RPMI7951 (cell line): ENCODE measurements around the gene CPE. TPM values are rescaled to one million over a fixed set of nuclear protein-coding genes. Genes with fewer than 3 reads are reported as not detected.

ENCODE experiments used
- DNase-seq: peaks from one replicate; pipeline ENCODE4 v3.0.0-alpha.2; 2012; ENCODE audit warnings: low read depth
- total RNA-seq: library from RNA; depleted of rRNA; stranded (reverse); fragments of >200 nt; shearing (Covaris generic); gene quantifications from 2 replicates; pipeline ENCODE4 v1.2.3, GENCODE V29; 2014

The CPE gene
- total RNA-seq, 1 experiment from 2014 or later = under 0.01 TPM

DNA sequence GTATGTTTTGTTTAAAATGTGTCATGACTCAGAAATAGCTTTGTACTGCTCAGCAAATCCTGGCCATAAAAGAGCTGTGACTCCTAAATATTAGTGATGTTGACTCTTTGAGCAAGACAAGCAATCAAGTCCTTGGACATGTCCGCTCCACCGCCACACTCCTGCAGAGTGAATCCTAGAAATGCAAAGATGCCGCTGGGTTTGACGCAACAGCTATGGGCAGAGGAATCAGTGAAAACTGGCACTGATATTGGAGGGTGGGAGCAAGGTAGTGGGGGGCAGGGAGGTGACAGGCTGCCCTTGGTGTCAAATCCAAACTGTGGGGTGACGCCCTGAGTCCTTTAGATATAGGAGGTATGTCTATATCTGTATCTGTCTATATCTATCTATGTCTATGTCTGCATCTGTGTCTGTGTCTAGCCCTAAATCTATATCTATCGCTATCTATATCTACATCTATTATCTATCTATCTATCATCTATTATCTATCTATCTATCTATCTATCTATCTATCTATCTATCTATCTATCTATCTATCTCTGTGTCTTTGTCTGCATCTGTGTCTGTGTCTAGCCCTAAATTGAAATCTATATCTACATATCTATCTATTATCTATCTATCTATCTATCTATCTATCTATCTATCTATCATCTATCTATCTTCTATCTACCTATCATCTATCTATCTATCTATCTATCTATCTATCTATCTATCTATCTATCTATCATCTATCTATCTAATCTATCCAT lies 129.7 kb downstream of the CPE start:
- DNase-seq = no peak

DNA sequence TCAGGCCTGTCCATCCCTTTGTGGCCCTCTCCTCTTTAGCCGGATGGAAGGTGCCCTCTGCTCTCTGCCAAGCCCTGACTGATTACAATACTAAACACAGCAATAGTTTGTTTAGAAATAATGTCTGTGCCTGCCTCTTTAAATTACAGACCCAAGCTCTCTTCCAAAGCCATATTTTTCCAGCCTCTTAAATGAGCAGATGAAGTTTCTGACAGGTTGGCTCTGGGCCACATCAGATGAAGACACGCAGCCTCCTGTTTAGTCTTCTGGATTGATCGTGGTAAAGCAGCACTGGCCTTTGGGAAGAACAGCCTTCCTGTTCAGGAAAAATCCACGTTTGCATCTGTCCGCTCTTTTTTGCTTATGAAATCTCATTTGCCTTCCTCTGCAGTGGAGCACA lies 133.6 kb downstream of the CPE start:
- no peak for DNase-seq

DNA sequence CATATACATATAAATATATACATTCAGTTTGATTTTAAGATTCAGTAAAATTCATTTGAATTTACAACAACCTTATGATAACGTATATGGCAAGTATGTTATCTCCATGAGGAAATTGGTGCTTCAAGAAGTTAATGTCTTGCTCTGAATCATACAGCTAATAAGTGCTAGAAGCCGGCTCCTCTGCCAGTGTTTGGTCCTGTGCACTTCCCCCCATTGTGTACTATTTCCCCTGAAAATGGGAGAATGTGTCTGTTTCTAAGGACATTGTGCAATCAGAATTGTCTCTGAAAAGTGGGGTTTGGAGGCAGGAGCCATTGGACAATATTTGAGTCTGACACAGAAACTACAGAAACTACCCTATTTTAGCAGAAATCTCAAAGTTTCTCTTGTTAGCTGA lies 135.9 kb downstream of the CPE start:
- no peak for DNase-seq

DNA sequence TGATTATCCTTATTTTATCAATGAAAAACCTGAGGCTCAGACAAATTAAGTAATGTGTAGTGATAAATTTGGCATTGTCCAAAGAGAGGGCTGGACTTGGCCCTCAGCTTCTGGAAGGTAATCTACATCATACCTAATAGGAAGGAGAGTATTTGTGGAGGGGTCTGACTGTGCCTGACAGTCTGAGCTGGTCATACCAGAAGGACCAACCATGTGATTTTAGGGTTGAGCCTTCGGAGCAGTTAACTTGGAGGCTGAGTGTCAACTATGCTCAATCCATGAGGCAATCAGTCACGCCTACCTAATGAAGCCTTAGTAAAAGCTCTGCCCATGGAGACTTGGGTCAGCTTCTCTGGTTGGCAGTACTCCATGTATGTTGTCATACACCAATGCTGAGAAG lies 136.4 kb downstream of the CPE start:
- DNase-seq = no peak

DNA sequence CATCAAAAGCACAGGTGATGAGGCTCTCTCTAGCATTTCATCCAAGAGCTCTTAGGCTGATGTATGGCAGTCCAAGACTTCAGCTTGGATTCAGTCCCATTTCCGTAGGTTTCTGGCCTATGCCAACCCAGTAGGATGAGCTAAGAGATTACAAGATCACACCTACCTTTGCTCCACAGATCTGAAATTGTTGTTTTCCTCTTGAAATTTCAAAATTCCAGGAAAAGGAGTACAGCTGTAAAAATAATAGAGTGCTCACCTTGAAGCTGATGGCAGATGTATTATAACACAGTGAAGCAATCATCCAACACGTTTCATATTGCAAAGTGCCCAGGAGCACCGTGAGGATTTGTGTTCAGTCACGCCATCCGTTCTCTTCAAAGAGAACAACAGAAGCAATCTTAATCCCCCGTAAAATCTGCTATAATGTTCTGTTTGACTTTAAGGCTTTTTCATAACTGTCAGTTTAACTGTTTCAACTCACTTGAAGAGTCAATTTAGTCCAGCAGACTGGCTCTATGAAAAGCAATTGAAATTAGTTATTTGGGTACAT lies 137.5 kb downstream of the CPE start:
- DNase-seq = no peak

DNA sequence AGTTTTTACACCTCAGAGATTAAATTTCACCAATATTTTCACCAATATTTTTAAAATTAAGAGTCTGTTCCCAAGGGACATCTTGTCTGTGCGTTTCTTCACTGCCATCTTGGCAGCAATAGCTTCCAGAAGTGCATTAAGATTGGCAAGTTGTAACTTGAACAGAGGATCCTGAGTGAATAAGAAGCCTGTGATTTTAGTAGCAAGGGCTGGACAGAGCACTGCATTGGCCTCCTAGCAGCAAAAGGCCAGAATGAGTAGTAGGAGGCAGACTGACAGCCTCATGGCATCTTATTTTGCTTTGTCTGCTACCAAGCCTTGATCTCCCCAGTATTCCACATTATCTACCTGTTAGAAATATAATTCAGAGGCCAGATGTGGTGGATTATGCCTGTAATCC lies 138.4 kb downstream of the CPE start:
- no peak for DNase-seq

DNA sequence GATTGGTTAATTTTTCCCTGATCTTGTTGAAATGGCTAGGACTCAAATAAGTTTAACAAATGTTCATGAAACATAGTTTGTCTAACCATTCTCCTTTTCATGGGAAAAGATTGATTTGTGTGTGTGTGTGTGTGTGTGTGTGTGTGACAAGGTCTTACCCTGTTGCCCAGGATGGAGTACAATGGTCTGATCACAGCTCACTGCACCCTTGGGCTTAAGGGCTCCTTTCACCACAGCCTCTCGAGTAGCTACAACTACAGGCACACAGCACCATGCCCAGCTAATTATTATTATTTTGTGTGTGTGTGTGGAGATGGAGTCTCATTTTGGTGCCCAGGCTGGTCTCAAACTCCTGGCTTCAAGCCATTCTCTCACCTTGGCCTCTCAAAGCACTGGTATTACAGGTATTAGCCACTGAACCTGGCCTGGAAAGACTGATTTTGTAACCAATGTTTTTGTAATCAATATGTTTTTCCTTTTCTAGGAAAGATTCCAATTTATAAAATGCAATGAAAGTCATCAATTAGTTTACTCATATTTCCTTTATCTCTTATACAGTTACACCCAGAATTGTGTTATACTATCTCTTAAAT lies 139.3 kb downstream of the CPE start:
- DNase-seq = no peak

DNA sequence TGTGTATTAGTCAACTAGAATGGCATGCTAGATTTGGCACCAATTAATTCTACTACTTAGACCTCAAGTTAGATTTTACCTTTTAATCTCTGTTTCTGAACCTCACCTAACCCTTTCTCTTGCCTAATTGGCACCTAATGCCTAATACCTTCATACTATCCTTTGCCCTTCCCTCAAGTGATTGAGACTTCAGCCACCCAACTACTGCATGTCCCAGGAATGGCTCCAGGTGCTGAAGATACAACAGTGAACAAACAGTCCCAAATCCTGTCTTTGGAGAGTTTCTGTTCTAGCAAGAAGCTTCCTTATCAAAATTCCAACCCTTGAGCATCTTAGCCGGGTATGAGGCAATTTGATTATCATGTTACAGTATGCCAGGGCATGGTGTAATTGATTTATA lies 139.9 kb downstream of the CPE start:
- no peak for DNase-seq

DNA sequence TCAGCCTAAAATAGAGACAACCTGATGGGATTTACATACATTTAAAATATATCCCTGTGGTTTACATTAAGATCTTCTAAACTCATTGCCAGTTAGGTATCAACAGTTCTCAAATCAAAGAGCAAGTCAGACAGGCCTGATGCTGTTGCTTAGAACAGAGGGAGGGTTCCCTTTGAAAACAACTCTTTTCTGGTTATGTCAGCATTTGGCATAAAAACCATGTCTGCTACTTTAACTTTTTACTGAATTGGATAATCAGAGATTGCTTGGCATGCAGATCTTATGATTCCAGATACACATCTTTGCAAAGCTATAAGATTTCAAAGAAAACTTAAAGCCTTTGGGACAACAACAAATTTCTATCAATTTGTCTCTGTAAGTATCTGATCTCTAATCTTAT lies 140.8 kb downstream of the CPE start:
- DNase-seq = no peak

DNA sequence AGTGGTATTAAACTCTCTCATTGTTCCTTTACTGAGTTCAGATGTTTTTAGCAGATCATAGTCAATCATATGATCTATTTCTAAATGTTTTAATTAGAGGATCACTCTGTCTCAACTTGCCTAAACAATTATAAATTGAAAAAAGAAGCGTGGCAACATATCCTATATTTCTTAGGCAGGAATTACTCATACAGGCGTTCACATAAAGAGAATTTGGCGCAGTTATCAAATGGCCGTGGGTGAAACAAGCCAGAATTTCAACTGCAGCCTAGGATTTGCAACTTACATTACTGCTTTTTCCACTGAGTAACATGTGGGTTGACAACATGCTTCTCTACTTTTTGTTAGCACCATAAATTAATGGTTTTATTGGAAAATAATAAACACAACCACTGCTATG lies 141.3 kb downstream of the CPE start:
- no peak for DNase-seq

DNA sequence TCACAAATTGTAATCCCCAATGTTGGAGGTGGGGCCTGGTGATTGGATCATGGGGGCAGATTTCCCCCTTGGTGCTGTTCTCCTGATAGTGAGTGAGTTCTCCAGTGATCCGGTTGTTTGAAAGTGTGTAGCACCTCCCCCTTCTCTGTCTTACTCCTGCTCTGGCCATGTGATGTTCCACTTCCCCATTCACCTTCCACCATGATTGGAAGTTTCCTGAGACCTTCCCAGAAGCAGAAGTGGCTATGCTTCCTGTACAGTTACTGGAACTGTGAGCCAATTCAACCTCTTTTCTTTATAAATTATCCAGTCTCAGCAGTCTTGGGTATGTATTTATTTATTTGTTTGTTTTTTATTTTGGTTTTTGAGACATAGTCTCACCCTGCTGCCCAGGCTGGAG lies 143.2 kb downstream of the CPE start:
- no peak for DNase-seq

DNA sequence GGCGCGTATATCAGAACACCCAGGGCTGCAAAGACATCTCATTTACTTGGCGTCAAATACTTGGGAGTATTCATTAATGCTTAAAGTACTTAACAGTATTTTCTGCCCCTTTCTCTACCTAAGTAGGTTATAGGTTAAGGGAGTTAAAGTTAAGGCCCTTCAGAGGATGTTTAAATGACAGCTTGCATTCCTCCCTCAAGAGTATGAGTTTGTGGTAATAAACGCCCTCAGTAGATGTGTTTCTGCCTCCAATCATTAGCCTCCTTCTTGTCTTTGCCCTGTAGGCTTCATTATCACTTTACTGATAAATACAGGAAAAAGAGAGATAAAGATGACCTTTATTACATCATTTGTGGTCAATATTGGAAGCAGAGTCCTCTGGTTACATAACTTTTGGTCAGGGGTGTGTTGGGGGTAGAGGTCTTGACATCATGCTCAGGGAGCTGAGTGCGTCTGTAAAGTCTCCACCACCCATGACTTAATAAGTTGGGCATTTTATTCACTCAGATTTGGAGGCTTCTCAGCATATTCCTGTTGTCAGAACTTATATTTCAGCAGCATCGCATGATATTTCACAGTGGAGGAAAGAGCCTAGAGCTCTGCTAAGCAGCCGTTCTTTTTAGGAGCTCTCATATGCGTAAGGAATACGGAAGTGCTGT lies 145.9 kb downstream of the CPE start:
- DNase-seq = no peak

DNA sequence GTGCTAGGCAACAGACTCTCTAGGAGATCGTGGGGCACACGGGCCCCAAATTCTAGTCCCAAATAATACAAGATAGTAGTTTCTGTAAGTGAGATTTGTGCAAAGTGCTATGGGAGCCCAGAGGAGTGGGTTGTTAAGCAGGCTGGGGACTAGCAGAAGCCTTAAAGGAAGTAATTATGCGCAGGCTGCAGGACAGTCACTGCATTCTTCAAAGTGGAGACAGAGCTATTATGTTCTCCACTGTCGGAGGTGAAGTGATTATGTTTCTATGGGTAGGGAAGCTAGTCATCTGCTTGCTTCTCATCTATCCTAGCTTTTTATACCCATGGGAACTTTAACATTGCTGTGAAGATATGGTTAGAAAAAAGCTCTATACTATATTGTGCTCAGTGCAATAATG lies 154.2 kb downstream of the CPE start:
- DNase-seq = no peak

DNA sequence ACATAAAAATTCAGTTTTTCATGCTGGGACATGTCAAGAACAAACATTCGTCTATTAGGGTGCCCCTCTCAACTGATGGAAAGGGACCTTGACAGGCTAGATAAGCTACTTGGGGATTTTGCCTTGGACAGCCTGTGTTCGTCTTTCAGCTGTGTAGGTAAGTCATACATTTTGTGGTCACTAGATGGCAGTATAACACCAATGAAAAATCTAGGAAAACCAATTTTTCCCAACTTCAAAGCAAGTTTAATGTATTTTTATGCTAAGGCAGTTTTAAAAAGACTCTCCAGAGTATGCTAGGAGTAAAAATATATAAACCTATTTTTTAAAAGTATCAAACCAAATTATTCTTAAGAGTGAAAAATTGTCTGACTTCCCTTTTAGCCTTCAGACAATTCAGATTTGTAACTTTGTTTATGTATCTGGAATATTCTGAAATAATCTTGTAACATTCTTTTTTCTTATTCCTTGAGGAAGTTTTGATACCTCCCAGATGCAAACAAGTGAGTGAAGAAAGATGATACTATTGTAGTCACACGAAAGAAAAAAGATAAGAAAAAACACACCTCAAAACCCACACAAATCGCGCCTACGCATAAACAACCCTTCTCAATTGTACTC lies 158.3 kb downstream of the CPE start:
- peak; percentile 37 for DNase-seq

DNA sequence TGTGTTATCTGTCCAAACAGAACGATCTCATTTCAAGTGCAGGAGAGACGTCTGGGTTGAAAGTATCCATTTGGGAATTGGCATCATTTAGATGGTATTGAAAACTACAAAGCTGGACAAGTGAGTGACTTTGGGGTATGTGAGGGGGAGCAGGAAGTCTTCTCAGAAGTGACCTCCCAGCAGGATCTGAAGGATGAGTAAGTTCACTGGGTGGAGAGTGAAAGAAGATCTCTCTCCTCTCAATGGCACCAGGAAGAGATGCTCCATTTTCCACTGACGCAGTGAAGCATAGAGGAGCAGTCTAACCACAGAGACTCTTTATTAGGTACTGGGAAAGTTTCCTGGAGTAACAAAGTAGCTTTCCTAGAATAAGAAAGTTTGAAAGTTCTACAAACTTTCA lies 161.0 kb downstream of the CPE start:
- DNase-seq = no peak

DNA sequence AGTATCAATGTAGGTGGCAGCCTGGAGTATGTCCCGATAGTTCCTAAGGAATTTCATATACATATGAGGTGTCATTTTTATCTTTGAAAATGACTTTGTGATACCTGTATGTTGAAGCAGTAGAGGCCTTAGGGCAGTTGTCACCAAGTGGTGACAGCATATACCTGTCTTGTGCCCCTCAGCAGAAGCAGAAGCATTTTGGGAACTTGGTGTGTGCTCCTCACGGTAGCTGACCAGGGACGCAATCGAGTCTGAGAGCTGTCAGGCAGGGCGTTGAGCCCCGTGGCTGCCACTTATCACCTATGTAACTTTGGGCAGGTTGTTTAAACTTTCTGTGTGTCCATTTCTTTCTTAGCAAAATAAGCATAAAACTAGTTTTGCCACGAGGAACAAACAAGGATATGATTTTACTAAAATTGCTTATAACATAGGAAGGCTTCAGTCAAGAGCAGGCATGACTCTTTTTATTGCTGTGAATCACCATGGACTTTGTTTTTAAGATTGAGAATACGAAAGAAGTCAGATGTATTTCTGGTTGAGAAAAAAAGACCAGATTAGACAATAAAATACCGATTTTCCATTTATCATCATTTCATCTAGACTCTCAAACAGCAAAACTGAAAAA lies 161.5 kb downstream of the CPE start:
- DNase-seq = no peak

DNA sequence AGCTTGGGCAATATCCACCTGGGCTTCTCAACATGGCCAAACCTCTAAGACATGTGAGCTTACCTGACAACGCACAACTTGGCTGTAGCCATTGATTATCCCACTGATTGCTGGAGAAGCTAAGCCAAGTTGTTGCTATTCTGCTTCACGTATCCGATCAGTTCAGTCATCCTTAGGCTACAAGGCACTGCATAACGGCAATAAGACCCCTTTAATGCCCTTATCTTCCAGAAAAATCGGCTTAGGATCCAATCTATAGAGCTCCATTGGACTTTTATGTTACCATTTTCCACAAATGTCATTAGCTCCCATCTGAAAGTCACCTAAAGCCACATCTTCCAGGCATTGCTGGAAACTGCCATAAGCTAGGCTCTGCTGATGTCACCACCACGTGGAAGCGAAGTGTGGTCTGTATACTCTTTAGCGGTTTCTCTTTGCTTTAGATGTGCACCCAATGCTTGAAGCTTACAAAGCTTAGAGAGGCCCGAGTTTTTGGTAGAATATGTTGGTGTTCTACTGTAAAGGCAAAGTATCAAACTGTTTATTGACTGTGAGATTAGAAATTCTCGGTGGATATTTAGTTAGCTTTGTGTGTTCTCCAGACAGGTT lies 163.1 kb downstream of the CPE start:
- no peak for DNase-seq

DNA sequence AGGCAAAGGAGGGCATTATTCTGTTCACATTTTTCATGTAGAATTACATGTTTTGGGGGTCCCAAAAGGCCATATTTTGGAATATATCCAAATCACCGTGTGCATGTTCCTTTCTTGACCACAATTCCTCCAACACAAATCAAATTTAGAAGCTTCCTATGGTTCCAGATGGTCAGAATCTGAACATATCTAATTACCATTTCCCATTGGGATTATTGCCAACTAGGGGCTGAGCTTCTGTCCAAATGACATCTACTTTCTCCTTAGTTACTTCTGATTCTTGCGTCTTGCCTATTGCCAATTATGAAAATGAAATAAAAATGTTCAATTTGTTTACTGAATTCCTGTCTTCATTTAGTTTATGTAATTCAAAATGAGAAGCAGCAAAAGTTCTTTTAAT lies 163.7 kb downstream of the CPE start:
- no peak for DNase-seq
